Loucy (cell line): Measurements from ENCODE around the gene TSEN2.

Experiments used
- H2AFZ ChIP-seq: fragments of 200-600 bp; sonication (generic); 2 replicates; pipeline ENCODE4 v1.6.0; 2016; ENCODE audit warnings: antibody characterized with exemption, mild to moderate bottlenecking, low read length, moderate library complexity
- H3F3A ChIP-seq: fragments of 200-600 bp; 2 replicates; pipeline ENCODE4 v1.6.0; 2016; ENCODE audit warnings: antibody characterized with exemption, low read depth, mild to moderate bottlenecking
- H3K27me3 ChIP-seq: fragments of 200-600 bp; sonication (generic); 2 replicates; pipeline ENCODE4 v1.6.1; 2014; ENCODE audit warnings: low read length, mild to moderate bottlenecking; ENCODE audit not compliant: insufficient read depth, poor library complexity, severe bottlenecking
- H3K36me3 ChIP-seq: fragments of 200-600 bp; sonication (generic); 2 replicates; pipeline ENCODE4 v1.6.1; 2016; ENCODE audit warnings: low read length; ENCODE audit not compliant: insufficient read depth
- H3K4me1 ChIP-seq: fragments of 200-600 bp; sonication (generic); 2 replicates; pipeline ENCODE4 v1.5.1; 2014; ENCODE audit warnings: low read length, mild to moderate bottlenecking; ENCODE audit not compliant: insufficient read depth, poor library complexity, severe bottlenecking
- H3K4me2 ChIP-seq: fragments of 200-600 bp; sonication (generic); 2 replicates; pipeline ENCODE4 v1.6.0; 2014; ENCODE audit warnings: antibody characterized with exemption, low read length, low read depth, mild to moderate bottlenecking; ENCODE audit not compliant: poor library complexity, severe bottlenecking
- H3K4me3 ChIP-seq: fragments of 200-600 bp; sonication (generic); 2 replicates; pipeline ENCODE4 v1.5.1; 2014; ENCODE audit warnings: low read length, mild to moderate bottlenecking, mixed read lengths; ENCODE audit not compliant: poor library complexity, severe bottlenecking
- H3K79me2 ChIP-seq: fragments of 200-600 bp; sonication (generic); 2 replicates; pipeline ENCODE4 v1.6.1; 2014; ENCODE audit warnings: low read length; ENCODE audit not compliant: insufficient read depth
- H3K9ac ChIP-seq: fragments of 200-600 bp; sonication (generic); 2 replicates; pipeline ENCODE4 v1.6.0; 2014; ENCODE audit warnings: mild to moderate bottlenecking, low read depth, low read length, moderate library complexity; ENCODE audit not compliant: poor library complexity, severe bottlenecking
- H3K9me2 ChIP-seq: fragments of 200-600 bp; sonication (generic); replicated peaks from 2 replicates; pipeline ENCODE4 v1.6.1; 2016; ENCODE audit warnings: low read depth, low read length, mixed read lengths
- H3K9me3 ChIP-seq: fragments of 200-600 bp; sonication (generic); 2 replicates; pipeline ENCODE4 v1.6.1; 2014; ENCODE audit warnings: mild to moderate bottlenecking, antibody characterized with exemption, low read length, low read depth; ENCODE audit not compliant: insufficient read depth
- H4K20me1 ChIP-seq: fragments of 200-600 bp; sonication (generic); 2 replicates; pipeline ENCODE4 v1.6.0; 2014; ENCODE audit warnings: antibody characterized with exemption, low read length, mild to moderate bottlenecking; ENCODE audit not compliant: insufficient read depth, poor library complexity, severe bottlenecking
- EZH2phosphoT487 ChIP-seq: fragments of 200-600 bp; IDR thresholded peaks from 2 replicates; pipeline ENCODE4 v1.6.1; 2018; ENCODE audit warnings: antibody characterized with exemption, mild to moderate bottlenecking, moderate library complexity, borderline replicate concordance
- TF ChIP-seq, protein P1 (sequence below): fragments of 200-600 bp; sonication (generic); conservative IDR thresholded peaks from 2 replicates; pipeline ENCODE4 v1.5.1; 2014; ENCODE audit warnings: mild to moderate bottlenecking, antibody characterized with exemption, low read length

The TSEN2 gene

DNA sequence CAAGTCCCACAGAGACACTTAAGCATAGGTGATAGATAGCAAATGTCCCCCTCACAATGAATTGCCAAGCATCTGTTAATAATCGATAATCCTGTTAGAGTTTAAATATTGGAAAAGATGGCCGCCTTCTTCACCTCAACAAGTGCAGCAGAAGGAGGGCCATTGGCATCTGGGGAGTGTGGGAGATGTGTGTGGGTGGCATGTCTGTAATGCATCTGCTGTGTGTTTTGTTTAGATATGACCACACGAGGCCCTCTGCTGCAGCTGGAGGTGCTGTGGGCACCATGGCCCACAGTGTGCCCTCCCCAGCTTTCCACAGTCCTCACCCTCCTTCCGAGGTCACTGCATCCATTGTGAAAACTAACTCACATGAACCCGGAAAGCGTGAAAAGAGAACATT is 85.6 kb downstream of the TSEN2 start:
- H3K9me3 ChIP-seq: peaks cover 4% of the 10 kb centered on the region; the same call in 1 of the 2 replicates
- H4K20me1 ChIP-seq: peaks cover 6% of the 10 kb centered on the region
- no peaks in the 10 kb centered on the region for H3K9me2 ChIP-seq
- TF ChIP-seq EZH2phosphoT487: no peak
- TF ChIP-seq, protein P1, sequence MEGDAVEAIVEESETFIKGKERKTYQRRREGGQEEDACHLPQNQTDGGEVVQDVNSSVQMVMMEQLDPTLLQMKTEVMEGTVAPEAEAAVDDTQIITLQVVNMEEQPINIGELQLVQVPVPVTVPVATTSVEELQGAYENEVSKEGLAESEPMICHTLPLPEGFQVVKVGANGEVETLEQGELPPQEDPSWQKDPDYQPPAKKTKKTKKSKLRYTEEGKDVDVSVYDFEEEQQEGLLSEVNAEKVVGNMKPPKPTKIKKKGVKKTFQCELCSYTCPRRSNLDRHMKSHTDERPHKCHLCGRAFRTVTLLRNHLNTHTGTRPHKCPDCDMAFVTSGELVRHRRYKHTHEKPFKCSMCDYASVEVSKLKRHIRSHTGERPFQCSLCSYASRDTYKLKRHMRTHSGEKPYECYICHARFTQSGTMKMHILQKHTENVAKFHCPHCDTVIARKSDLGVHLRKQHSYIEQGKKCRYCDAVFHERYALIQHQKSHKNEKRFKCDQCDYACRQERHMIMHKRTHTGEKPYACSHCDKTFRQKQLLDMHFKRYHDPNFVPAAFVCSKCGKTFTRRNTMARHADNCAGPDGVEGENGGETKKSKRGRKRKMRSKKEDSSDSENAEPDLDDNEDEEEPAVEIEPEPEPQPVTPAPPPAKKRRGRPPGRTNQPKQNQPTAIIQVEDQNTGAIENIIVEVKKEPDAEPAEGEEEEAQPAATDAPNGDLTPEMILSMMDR: no peak
- H3K4me3 ChIP-seq: no peak overlapping the region
- H3K4me1 ChIP-seq: no peaks in the 10 kb centered on the region
- H3K4me2 ChIP-seq: no peak overlapping the region
- H3K27me3 ChIP-seq: no peaks in the 10 kb centered on the region
- no peak overlapping the region for H2AFZ ChIP-seq
- H3K9ac ChIP-seq: no peak overlapping the region
- peaks cover 62% of the 10 kb centered on the region; the same call in 1 of the 2 replicates for H3K36me3 ChIP-seq
- H3F3A ChIP-seq: no peaks in the 10 kb centered on the region
- peaks cover 37% of the 10 kb centered on the region for H3K79me2 ChIP-seq

DNA sequence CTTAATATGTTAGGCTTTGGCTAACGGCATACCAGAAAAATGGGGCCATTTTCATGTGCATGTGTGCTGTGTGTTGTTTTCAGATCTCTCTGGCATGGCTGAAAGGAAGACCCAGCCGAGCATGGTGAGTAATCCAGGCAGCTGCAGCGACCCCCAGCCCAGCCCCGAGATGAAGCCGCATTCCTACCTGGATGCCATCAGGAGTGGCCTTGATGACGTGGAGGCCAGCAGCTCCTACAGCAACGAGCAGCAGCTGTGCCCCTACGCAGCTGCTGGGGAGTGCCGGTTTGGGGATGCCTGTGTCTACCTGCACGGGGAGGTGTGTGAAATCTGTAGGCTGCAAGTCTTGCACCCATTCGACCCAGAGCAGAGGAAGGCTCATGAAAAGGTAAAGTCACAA is 87.7 kb downstream of the TSEN2 start:
- Histone ChIP-seq H3K9me2 (no peaks in the 10 kb centered on the region), H3K36me3 (peaks cover 84% of the 10 kb centered on the region; the same call in 1 of the 2 replicates), H3K9me3 (no peaks in the 10 kb centered on the region), H2AFZ (no peak overlapping the region), H3K27me3 (no peaks in the 10 kb centered on the region), H3K79me2 (peaks cover 15% of the 10 kb centered on the region), H3K4me3 (no peak overlapping the region), H3K9ac (no peak overlapping the region), H3K4me2 (no peak overlapping the region), H4K20me1 (no peaks in the 10 kb centered on the region), H3F3A (no peaks in the 10 kb centered on the region), H3K4me1 (no peaks in the 10 kb centered on the region)
- TF ChIP-seq, protein P1: no peak
- no peak for TF ChIP-seq EZH2phosphoT487

DNA sequence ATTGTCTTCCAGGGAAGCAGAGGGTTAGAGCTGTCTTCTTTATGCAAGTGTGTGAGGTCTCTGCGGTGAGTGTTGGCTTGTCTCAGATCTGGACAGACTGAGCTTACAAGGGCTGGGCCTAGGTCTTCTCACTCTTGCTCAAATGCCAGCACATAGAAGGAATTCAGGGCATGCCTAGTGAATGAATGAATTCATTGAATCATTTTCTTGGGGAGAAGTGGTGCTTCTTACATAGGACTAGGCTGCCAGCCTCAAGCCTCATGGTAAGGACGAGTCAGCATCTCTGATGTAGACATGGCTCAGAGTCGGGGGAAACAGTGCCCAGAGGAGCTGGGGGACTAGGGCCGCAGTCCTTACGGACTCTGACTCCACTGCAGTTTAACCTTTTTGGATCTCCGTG is 89.9 kb downstream of the TSEN2 start:
- Histone ChIP-seq H3K9ac (no peak overlapping the region), H3K9me2 (no peaks in the 10 kb centered on the region), H3K79me2 (no peaks in the 10 kb centered on the region), H4K20me1 (no peaks in the 10 kb centered on the region), H3K9me3 (no peaks in the 10 kb centered on the region), H2AFZ (no peak overlapping the region), H3K4me3 (no peak overlapping the region), H3F3A (no peaks in the 10 kb centered on the region), H3K27me3 (no peaks in the 10 kb centered on the region), H3K36me3 (peaks cover 99% of the 10 kb centered on the region; the same call in 1 of the 2 replicates), H3K4me2 (no peak overlapping the region), H3K4me1 (no peaks in the 10 kb centered on the region)
- TF ChIP-seq EZH2phosphoT487: no peak

DNA sequence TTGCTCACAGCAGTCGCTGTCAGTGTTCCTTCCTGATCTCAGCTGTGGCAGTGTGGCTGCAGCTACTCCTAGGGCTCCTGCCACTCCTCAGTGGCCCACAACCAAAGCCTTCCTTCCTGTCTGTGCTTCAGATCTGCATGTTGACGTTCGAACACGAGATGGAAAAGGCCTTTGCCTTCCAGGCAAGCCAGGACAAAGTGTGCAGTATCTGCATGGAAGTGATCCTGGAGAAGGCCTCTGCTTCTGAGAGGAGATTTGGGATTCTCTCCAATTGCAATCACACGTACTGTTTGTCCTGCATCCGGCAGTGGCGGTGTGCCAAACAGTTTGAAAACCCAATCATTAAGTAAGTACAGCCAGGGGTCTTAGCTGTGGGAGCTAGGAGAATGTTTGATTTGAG is 90.4 kb downstream of the TSEN2 start:
- no peak overlapping the region for H3K4me3 ChIP-seq
- H3K4me2 ChIP-seq: no peak overlapping the region
- no peaks in the 10 kb centered on the region for H3K4me1 ChIP-seq
- H3K27me3 ChIP-seq: no peaks in the 10 kb centered on the region
- H3K36me3 ChIP-seq: peaks cover 99% of the 10 kb centered on the region; the same call in 1 of the 2 replicates
- TF ChIP-seq, protein P1: no peak
- TF ChIP-seq EZH2phosphoT487: no peak
- no peaks in the 10 kb centered on the region for H3K79me2 ChIP-seq
- no peak overlapping the region for H2AFZ ChIP-seq
- no peaks in the 10 kb centered on the region for H4K20me1 ChIP-seq
- H3F3A ChIP-seq: no peaks in the 10 kb centered on the region
- no peak overlapping the region for H3K9ac ChIP-seq
- no peaks in the 10 kb centered on the region for H3K9me3 ChIP-seq
- no peaks in the 10 kb centered on the region for H3K9me2 ChIP-seq
